ENCODE data around the gene RUNX1.

GRCh38 chr21:34983680-34984086 is 65.4 kb downstream of the RUNX1 start:
- no peak for TF ChIP-seq GATA2 (IDR thresholded peaks at IDR 0.05; ENCODE audit: low read depth, low read length)
- TF ChIP-seq GATA3 (IDR thresholded peaks at IDR 0.05; ENCODE audit: low read depth, low read length), result no peak
